Measurements from ENCODE around the gene SLFN12L.
A peak's percentile ranks its signal among the peaks of the same experiment; 100 is the strongest.
"Not testable (repeated sequence)": the region's sequence is repeated elsewhere in the genome, so short reads cannot be mapped to it uniquely, and the experiment has no call there.

Gene SLFN12L

DNA sequence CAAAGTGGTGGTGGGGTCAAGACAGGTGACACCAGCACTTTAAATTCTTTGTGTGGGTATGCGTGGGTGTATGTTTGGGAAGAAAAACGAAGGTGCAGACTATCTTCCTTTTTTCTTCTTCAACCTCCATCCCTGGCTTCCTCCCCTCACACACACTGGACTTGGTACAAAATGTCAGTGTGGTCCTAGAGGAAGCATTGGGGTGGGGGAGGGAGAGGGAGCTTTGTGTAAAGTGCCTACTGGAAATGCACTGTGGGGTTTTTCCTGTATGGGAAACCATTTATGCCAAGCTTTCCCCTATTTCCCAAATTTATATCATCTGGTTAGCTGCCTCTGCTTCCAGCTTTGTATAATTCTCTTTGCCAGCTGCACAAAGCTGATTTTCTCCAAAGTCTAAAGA is 44.4 kb downstream of the SLFN12L start:
- DNase-seq = no peak

DNA sequence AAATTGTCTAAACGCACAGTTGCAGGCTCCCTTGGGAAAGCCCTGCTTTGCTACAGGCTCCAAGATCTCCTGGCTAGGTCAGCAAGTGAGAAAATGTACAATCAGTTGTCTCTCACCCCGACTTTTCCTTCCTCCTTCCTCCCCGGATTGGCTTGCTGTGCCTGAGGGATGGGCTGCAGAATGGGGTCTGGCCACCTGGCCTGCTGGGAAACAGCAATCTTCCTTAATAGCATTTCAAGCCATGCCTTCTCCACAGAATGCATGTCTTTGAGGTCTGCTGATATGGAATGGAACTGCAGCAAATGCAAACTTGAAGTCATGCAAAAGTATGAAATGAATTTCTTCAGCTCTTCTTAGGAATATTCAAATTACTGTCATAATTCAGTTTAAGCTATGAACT is 46.1 kb downstream of the SLFN12L start:
- no peak for DNase-seq

DNA sequence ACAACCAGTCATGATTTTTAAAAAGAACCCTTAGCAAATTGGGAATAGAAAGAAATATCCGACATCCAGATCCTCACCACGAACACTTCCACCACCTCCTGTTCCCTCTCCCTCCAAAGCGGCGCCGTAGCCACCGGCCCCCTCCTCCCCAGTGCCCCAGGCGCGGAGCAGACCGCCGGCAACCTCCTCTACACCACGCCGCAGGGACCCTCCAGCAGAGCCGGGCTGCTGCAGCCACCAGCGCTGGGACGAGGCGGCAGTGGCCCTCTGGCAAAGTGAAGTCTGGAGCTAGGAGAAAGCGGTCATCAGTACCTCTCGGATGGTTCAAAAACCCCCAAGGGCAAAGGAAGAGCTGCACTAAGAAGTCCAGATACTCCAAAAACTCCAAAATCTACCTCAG is 47.5 kb downstream of the SLFN12L start:
- no peak for DNase-seq

DNA sequence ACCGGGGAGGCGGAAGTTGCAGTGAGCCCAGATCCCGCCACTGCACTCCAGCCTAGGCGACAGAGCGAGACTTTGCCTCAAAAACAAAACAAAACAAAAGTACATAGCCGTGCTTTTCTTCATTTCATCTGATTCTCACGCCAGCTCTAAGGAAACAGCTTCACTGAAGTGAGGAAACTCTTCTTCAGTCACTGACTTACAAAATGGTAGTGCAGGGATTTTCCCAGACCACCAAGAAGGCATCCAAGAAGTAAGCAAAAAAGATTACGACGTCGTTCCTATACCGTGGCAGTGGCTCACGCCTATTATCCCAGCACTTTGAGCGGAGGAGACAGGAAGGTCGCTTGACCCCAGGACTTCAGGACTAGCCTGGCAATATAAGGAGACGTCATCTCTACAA is 48.5 kb downstream of the SLFN12L start:
- peak; percentile 50 for DNase-seq

DNA sequence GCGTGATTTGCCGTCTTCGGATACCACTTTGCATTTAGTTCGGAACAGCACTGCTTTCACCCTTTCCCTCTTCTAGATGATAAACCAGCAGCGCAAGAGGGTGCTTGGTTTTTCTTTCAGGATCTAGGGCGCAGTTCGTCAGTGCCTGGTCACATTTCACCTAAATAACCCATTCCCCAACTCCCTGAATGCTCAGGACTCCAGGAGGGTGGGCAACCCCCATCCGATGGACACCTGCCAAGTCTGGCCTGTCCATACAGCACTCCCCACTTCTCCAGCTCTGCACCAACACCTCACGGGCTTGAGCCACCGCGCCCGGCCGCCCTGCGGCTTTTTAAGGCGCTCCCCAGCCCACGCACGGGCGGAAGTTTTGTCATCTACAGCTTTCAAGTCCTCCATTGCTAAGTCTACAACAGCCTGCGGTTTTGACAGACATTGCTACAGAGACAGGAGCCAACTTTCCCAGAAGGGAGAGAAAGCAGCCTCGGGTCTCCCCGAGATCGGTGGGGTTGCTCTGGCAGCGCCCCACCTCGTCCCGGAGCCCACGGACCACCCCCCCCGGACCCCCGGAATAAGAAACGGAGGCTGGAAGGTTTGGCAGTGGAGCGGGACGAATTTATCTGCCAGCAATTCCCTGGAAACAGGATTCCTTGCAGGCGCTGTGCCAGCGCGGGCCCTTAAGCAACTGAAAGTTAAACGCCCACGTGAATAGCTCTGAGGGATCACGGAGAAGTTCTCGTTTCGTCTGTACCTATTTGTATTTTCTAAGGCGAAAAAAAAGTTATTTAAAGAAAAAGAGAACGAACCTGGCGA is 50.4 kb downstream of the SLFN12L start:
- peak; percentile 92 for DNase-seq

DNA sequence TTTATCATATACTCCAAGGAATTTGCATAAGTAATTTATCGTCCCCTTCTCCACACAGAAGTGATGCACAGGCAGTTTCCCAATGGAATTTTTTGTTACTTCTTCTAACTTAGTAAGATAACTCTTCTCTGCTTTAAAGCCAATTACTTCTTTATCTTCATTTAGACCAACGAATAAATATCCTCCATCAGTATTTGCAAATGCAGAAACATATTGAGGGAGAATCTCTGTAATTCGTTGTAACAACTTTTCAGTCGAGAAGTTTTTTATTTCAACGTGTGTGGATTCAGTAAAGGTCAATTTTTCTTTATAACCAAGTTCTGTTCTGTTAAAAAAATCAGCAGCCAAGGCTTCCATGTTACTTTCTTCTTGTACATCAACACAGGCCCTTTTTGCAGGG is 58.2 kb downstream of the SLFN12L start:
- no peak for DNase-seq

DNA sequence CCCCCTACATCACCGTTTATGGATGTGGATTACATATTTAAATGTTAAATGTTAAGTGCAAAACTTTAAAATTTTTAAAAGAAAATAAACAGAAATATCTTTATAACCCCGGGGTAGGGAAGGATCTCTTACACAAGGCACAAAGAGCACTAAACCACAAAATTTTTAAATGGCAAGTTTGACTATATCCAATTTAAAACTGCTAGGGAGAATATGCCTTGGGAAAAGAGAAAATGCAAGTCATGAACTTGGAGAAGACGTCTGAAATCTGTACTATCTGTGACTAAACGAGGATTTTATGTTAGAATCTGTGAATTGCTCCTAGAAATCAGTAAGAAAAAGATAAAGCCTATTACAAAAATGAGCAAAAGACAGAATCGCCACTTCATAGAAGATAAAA is 60.2 kb downstream of the SLFN12L start:
- DNase-seq = no peak

DNA sequence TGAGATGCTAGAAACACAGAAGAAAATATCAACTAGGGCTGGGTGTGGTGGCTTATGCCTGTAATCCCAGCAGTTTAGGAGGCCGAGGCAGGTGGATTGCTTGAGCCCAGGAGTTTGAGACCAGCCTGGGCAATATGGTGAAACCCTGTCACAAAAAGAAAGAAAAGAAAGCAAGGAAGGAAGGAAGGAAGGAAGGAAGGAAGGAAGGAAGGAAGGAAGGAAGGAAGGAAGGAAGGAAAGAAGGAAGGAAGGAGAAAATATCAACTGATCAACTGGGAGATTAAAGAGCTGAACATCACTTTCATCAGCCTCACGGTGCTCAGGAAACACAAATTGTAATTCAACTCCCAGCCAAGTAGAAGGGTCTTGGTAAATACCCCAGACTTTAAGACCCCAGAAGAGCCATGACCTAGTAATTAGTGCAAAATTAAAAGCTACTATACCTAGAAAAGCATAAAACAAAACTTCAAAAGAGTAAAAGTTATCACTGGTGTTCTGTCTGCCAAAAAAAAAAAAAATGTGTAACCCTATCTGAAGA is 61.1 kb downstream of the SLFN12L start:
- DNase-seq = no peak

DNA sequence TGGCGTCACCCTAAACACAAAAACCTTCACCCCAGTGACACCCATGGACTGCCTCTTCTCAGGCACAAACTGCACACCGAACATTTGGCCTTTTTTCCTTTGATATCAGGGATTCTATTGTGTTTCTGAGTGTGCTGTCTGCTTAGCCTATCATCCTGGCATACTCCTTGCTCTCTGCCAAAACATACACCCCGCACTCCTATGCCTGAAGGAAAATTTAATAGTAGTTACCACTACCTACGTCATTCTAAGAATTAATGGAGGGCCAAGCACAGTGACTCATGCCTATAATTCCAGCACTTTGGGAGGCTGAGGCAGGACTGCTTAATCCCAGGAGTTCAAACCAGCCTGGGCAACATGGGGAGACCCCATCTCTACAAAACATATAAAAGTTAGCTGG is 69.0 kb downstream of the SLFN12L start:
- DNase-seq = no peak

DNA sequence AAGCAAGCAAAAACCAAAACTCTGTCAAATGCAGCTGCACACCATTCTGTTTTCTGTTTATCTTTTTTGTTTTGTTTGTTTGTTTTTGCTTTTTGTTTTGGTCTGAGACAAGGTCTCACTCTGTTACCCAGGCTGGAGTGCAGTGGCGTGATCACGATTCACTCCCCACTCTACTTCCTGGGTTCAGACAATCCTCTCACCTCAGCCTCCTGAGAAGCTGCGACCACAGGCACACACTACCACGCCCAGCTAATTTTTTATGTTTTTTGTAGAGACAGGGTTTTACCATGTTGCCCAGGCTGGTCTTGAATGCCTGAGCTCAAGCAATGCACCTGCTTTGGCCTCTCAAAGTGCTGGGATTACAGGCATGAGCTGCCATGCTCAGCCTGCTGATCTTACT is 69.7 kb downstream of the SLFN12L start:
- no peak for DNase-seq

DNA sequence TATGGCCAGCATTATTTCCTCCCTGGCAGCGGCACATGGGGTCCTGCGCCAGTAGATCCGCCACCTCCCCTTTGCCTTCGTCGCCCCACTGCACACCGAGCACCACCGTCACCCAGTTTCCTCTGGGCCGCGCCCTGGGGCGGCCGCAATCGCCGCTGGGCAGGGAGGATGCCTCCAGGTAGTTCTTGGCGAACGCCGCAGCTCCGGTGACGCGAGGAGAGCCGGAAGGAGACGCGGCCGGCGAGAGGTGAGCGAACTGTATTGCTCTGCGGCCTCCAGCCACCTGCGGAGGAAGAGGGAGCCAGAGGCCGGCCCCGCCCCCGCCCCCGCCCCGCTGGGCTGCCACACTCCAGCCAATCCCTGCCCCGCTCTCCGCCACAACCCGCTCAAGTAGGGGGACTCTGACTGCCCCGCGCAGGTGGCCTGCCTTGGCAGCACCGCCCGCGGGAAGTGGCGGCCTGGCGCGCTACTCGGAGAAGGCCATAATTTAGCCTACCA is 77.1 kb downstream of the SLFN12L start:
- no peak for DNase-seq

DNA sequence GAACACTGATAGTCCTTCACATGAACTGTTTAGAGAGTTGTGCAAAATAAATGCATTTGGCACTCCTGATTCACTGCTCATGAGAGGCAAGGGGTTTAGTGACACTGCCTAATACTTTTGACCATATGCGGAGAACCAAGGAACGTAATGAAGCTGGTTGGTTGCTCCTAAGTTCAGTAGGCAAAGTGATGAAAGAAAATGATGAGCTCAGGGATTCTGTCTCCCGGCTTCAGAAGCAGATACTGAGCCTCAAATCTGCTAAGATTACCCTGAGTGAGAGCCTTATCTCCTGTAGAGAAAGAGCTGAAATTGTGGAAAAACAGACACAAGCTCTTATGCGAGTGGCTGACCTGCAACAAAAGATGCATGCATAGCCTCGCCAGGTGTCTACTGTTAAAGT is 83.4 kb downstream of the SLFN12L start:
- DNase-seq = not testable (repeated sequence)

DNA sequence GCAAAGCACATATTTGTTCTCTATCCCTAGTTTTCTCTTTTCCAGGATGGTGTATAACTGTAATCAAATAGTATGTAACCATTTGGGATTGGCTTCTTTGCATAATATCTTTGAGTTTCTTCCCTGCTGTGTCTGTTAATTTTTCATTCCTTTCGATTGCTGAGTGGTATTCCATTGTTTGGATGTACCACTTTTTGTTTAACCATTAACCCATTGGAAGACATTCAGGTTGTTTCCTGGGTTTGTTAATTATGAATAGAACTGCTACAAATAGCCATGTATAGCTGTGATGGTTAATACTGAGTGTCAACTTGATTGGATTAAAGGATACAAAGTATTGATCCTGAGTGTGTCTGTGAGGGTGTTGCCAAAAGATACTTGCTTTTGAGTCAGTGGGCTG is 84.3 kb downstream of the SLFN12L start:
- no peak for DNase-seq

DNA sequence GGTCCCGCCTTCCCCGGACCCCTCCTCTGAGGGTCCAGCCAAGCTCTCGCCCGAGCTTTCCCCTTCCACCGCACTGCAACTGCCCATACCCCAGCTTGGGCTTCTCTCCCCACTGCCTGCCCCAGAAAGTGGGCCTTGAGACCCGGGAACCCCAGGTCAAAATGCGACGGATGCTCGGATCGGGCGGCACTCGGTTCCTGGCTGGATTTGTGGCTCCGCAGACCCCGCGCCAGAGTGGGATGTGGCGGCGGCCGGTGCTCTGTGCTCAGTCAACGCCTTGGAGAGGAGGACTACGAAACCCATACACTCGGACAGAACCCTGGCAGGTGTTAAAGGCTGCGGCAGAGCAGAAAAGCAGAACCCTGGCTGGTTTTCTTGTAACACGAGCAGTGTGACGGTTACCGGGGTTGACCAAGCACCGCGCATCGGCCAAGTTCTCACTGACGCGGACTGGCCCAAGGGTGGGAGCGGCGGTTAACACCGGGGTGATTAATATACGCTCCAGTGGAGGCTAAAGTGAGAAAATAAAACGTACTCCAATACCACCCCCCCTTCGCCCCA is 88.0 kb downstream of the SLFN12L start:
- DNase-seq = peak; percentile 19

DNA sequence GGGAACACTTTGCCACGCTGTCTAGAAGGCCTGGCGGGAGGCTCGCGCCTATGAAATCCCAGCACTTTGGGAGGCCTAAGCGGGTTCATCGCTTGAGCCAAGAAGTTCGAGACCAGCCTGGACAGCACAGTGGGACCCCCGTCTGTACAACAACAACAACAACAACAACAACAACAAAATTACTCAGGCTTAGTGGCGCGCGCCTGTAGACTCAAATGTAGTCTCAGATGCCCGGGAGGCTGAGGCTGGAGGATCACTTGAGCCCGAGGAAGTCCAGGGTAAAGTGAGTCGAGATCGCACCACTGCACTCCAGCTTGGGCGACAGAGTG is 88.6 kb downstream of the SLFN12L start:
- no peak for DNase-seq

DNA sequence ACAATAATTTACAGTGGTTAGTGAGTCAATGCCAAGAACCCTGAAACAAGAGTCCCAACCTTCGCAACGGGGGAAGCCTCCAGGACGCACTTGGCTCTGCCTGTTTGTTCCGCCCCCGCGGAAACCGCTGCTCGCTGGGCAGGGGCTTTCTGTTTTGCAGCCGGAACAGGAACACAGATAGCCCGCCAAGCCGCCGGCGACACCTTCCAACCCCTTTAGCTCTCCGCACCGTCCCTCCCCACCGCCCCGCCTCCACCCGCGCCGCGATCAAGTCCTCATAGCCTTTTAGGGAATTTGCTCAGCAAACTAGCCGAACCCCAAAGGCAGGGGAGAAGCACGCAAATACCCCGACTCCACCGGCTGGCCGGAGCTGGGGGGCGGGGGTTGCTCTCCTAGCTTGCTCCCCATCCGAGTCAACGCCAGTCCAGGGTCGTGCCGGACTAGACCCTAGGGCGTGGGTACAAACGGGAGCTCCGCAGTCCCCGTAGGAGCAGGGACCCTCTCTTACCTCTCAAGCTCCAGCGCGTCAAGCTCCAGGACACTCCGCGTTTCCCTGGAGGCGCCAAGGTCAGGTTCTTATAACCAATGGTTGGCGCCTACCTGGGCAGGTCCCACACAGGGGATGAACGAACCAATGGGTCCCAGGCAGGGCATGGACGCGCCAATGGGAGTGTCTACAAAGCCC is 89.1 kb downstream of the SLFN12L start, which contains the start of gene SLFN13:
TSS of gene SLFN13 (minus strand) at position 553 of the 685 bp plus-strand sequence. CDS start 3,086 bp downstream, outside the sequence.
- DNase-seq = peak; percentile 94

DNA sequence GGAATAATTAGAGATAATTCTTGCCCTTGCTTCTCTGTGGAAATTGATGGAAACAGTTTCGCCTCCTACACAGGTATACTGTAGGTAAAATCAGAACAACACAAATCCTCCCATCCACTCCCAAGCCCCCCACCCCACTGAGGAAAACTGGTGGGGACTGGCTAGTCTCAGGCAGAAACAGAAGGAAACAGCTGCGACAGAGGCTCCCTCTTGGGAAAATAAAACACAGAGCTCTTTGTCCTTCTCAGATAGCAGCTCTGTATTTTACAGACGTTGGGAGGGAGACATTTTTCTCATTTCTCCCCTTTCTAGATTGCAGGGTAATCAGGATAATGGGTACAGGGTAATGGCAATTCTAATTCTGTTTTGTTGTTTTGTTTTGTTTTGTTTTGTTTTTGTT is 90.0 kb downstream of the SLFN12L start:
- DNase-seq = no peak

DNA sequence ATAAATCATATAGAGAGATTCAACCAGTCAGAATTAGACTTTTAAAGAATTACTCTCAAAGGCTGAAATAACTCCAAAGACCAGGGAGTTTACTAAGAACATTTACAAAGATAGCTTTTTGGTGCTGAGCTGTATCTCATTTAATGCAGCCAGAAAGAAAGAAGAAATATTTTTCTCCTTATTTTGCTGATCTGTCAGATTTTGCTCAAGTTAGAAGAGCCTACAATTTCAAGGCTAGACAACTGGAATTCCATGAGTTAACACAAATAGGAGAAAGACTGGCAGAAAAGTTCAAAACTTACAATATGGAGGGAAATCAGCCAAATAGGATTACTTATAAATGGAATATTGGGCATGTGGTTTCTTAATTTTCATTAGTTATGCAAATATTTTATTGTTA is 99.0 kb downstream of the SLFN12L start:
- DNase-seq = no peak

DNA sequence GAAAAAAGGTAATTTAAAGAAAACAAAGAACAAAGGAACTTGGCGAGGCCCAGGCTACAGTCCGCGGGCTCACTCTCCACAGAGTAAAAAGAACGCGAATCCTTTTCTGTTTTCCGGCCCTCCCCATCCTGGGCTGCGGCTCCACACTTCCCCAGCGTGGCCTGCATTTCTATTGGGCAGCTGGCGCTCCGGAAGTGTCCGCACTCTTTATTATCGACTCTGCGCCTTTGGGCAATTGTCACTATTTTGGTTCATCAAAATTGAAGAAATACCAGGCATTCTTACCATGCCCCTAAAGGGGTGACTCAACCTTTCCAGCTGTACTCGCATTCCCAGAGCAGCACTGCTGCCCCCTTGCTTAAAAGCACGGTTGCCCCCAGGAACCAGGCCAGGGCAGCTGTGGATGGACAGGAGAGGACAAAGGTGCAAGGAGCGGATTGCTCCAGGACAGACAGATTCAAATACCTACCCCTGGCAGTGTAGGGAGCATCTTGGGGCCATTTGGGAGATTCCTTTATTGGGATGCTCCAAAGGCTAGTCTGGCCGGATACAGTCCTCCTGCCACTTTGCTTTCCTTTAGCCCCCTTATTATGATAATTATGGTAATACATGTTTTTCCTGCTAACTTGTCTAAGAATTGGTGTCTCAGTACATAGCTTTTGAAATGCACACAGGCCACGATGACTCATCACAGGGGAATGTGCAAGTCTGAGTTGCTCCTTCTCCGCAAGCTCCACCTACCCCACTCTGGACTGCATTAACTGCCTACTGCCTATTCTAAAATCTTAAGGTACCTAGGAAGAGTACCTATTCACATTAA is 104.2 kb downstream of the SLFN12L start:
- DNase-seq = peak; percentile 93

DNA sequence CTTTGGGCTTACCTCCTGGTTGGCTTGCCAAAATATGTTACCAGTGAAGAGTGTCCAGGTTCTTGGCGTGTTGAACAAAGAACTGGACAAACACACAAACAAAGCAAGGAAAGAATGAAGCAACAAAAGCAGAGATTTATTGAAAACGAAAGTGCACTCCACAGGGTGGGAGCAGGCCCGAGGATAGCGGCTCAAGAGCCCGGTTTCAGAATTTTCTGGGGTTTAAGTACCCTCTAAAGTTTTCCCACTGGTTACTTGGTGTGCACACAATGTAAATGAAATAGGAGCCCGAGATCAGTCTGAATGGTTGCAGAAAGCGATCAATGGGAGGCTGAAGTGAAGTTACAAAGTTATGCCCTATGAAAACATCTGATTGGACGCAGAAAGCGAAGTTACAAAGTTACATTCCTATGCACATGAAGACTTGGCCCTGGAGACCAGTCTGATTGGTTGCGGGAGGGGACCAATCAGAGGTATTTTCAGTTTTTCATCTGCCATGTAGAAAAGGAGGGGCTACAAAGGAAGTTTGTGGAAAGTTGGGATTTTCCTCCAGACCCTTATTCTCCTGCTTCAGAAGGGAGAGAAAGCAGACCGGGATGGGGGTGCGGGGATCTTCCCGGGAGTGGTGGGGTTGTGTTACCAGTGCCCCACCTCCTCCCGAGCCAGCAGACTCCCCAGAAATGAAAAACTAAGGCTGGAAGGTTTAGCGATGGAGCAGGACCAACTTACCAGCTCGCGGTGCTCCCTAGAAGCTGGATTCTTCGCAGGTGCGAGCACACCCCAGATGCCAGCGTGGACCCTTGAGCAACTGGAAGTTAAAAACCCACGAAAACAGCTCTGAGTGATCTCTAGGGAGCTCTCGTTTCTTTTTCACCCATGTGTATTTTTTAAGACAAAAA is 105.1 kb downstream of the SLFN12L start, which contains the start of gene SLFN12:
TSS of gene SLFN12 (minus strand) at position 325 of the 899 bp plus-strand sequence. CDS start 9,472 bp downstream, outside the sequence.
- peak; percentile 85 for DNase-seq

DNA sequence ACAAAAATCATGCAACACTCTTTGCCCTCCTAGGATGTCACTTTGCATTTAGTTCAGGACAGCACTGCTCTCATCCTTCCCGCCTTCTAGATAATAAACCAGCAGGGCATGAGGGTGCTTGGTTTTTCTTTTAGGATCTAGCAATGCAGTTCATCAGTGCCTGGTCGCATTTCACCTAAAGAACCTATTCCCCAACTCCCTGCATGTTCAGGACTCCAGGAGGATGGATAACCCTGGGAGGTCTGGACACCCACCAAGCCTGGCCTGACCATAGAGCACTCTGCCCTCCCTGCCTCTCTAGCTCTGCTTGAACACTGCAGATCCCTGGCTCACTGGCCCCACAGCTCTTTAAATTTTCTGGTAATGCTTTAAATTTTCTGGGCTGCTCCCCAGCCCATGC is 107.8 kb downstream of the SLFN12L start:
- DNase-seq = no peak

DNA sequence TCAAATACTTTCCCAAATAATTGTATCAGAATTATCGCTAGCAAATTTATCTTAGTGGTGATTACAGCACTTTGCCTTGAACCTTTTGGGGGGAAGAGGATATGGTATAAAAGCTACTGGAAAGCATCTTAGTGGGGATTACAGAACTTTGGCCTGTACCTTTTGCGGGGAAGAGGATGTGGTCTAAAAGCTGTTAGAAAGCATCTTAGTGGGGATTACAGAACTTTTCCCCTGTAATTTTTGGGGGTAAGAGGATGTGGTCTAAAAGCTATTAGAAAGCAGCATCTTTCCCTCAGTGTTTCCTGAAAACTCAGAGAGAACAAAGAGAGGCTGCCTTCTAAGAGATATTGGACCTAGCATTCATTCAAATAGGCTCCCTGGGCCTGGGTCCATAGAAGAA is 109.2 kb downstream of the SLFN12L start:
- no peak for DNase-seq
